ENCODE results near the gene JPH4. TPM values are rescaled to one million over a fixed set of nuclear protein-coding genes. Genes with fewer than 3 reads are reported as not detected.
"Not testable (repeated sequence)": the region's sequence is repeated elsewhere in the genome, so short reads cannot be mapped to it uniquely, and the experiment has no call there.

The JPH4 gene
- total RNA-seq, 1 experiment from 2014 or later: not detected

- Histone ChIP-seq H3K36me3 (no peaks in the 10 kb centered on the region), H3K9me3 (replicated peaks) (no peaks in the 10 kb centered on the region), H3K27me3 (replicated peaks) (peaks cover 58% of the 10 kb centered on the region), H3K27ac (no peak overlapping the region), H3K4me3 (no peak overlapping the region), H3K4me1 (replicated peaks) (peaks cover 8% of the 10 kb centered on the region)
- no peak for DNase-seq (ENCODE audit: low read depth in 1 of 2, low spot score in 2 of 2)
These were observed 30.7 kb downstream of the JPH4 start for GRCh38 chr14:23547924-23548323.

- H3K36me3 ChIP-seq: no peaks in the 10 kb centered on the region
- no peak for DNase-seq (ENCODE audit: low read depth in 1 of 2, low spot score in 2 of 2)
- H3K27me3 ChIP-seq (replicated peaks): peaks cover 53% of the 10 kb centered on the region
- no peaks in the 10 kb centered on the region for H3K9me3 ChIP-seq (replicated peaks)
- H3K4me3 ChIP-seq: no peak overlapping the region
- peaks cover 5% of the 10 kb centered on the region for H3K4me1 ChIP-seq (replicated peaks)
- H3K27ac ChIP-seq: no peak overlapping the region
These were observed 32.0 kb downstream of the JPH4 start for GRCh38 chr14:23546450-23547035.

GRCh38 chr14:23545740-23546365 lies 32.7 kb downstream of the JPH4 start:
- Histone ChIP-seq H3K4me3 (no peak overlapping the region), H3K9me3 (replicated peaks) (no peaks in the 10 kb centered on the region), H3K36me3 (no peaks in the 10 kb centered on the region), H3K27ac (no peak overlapping the region), H3K27me3 (replicated peaks) (peaks cover 46% of the 10 kb centered on the region), H3K4me1 (replicated peaks) (no peaks in the 10 kb centered on the region)
- no peak for DNase-seq (ENCODE audit: low read depth in 1 of 2, low spot score in 2 of 2)

GRCh38 chr14:23544511-23545447 lies 33.8 kb downstream of the JPH4 start:
- H3K9me3 ChIP-seq (replicated peaks): no peaks in the 10 kb centered on the region
- no peak for DNase-seq (ENCODE audit: low read depth in 1 of 2, low spot score in 2 of 2)
- no peaks in the 10 kb centered on the region for H3K36me3 ChIP-seq
- no peaks in the 10 kb centered on the region for H3K4me1 ChIP-seq (replicated peaks)
- H3K4me3 ChIP-seq: no peak overlapping the region
- H3K27me3 ChIP-seq (replicated peaks): peaks cover 35% of the 10 kb centered on the region
- H3K27ac ChIP-seq: no peak overlapping the region

GRCh38 chr14:23543403-23543802 lies 35.2 kb downstream of the JPH4 start:
- Histone ChIP-seq H3K4me1 (replicated peaks) (no peaks in the 10 kb centered on the region), H3K27me3 (replicated peaks) (peaks cover 27% of the 10 kb centered on the region), H3K27ac (no peak overlapping the region), H3K9me3 (replicated peaks) (no peaks in the 10 kb centered on the region), H3K36me3 (no peaks in the 10 kb centered on the region), H3K4me3 (no peak overlapping the region)
- DNase-seq (ENCODE audit: low read depth in 1 of 2, low spot score in 2 of 2): no peak

- no peaks in the 10 kb centered on the region for H3K4me1 ChIP-seq (replicated peaks)
- peaks cover 17% of the 10 kb centered on the region for H3K27me3 ChIP-seq (replicated peaks)
- H3K4me3 ChIP-seq: no peak overlapping the region
- H3K9me3 ChIP-seq (replicated peaks): no peaks in the 10 kb centered on the region
- no peak overlapping the region for H3K27ac ChIP-seq
- no peaks in the 10 kb centered on the region for H3K36me3 ChIP-seq
- DNase-seq (ENCODE audit: low read depth in 1 of 2, low spot score in 2 of 2): no peak
These were observed 36.3 kb downstream of the JPH4 start for GRCh38 chr14:23542261-23542660.

GRCh38 chr14:23540141-23540469 lies 38.5 kb downstream of the JPH4 start:
- no peak overlapping the region for H3K27ac ChIP-seq
- no peaks in the 10 kb centered on the region for H3K36me3 ChIP-seq
- H3K27me3 ChIP-seq (replicated peaks): peaks cover 7% of the 10 kb centered on the region; the same call in 1 of the 2 replicates
- H3K9me3 ChIP-seq (replicated peaks): no peaks in the 10 kb centered on the region
- DNase-seq (ENCODE audit: low read depth in 1 of 2, low spot score in 2 of 2): no peak
- H3K4me1 ChIP-seq (replicated peaks): no peaks in the 10 kb centered on the region
- no peak overlapping the region for H3K4me3 ChIP-seq

- Histone ChIP-seq H3K4me3 (no peak overlapping the region), H3K27me3 (replicated peaks) (peaks cover 7% of the 10 kb centered on the region; the same call in 1 of the 2 replicates), H3K36me3 (no peaks in the 10 kb centered on the region), H3K4me1 (replicated peaks) (no peaks in the 10 kb centered on the region), H3K27ac (no peak overlapping the region), H3K9me3 (replicated peaks) (no peaks in the 10 kb centered on the region)
- no peak for DNase-seq (ENCODE audit: low read depth in 1 of 2, low spot score in 2 of 2)
These were observed 39.1 kb downstream of the JPH4 start for GRCh38 chr14:23539248-23540140.

GRCh38 chr14:23538785-23539184 lies 39.8 kb downstream of the JPH4 start:
- no peak for DNase-seq (ENCODE audit: low read depth in 1 of 2, low spot score in 2 of 2)
- no peak overlapping the region for H3K4me3 ChIP-seq
- H3K9me3 ChIP-seq (replicated peaks): no peaks in the 10 kb centered on the region

GRCh38 chr14:23538050-23538718 lies 40.4 kb downstream of the JPH4 start:
- no peak for DNase-seq (ENCODE audit: low read depth in 1 of 2, low spot score in 2 of 2)
- H3K27me3 ChIP-seq (replicated peaks): peaks cover 4% of the 10 kb centered on the region; the same call in 1 of the 2 replicates
- no peaks in the 10 kb centered on the region for H3K36me3 ChIP-seq
- H3K9me3 ChIP-seq (replicated peaks): no peaks in the 10 kb centered on the region
- no peak overlapping the region for H3K27ac ChIP-seq
- H3K4me1 ChIP-seq (replicated peaks): no peaks in the 10 kb centered on the region
- no peak overlapping the region for H3K4me3 ChIP-seq

More at GRCh38 chr14:23538785-23539184, 39.8 kb downstream of the JPH4 start:
- Histone ChIP-seq H3K4me1 (replicated peaks) (no peaks in the 10 kb centered on the region), H3K27ac (no peak overlapping the region), H3K27me3 (replicated peaks) (peaks cover 7% of the 10 kb centered on the region; the same call in 1 of the 2 replicates), H3K36me3 (no peaks in the 10 kb centered on the region)

GRCh38 chr14:23537351-23538049 lies 41.1 kb downstream of the JPH4 start:
- no peaks in the 10 kb centered on the region for H3K9me3 ChIP-seq (replicated peaks)
- H3K27ac ChIP-seq: no peak overlapping the region
- H3K4me1 ChIP-seq (replicated peaks): no peaks in the 10 kb centered on the region
- peaks cover 4% of the 10 kb centered on the region; the same call in 1 of the 2 replicates for H3K27me3 ChIP-seq (replicated peaks)
- H3K36me3 ChIP-seq: no peaks in the 10 kb centered on the region
- no peak for DNase-seq (ENCODE audit: low read depth in 1 of 2, low spot score in 2 of 2)
- no peak overlapping the region for H3K4me3 ChIP-seq

- H3K27me3 ChIP-seq (replicated peaks); H3K4me3 ChIP-seq; H3K9me3 ChIP-seq (replicated peaks); H3K27ac ChIP-seq; H3K36me3 ChIP-seq; H3K4me1 ChIP-seq (replicated peaks); DNase-seq (ENCODE audit: low read depth in 1 of 2, low spot score in 2 of 2): not testable (repeated sequence)
These were observed 41.7 kb downstream of the JPH4 start for GRCh38 chr14:23536906-23537305.

All from SJSA1 (cell line).